ENCODE data around the gene AOPEP.

AOPEP gene

GRCh38 chr9:94685359-94685758 lies 41.1 kb upstream of the AOPEP start:
- DNase-seq (ENCODE audit: low spot score) = no peak
- TF ChIP-seq CTCF (IDR thresholded peaks at IDR 0.05) = no peak
- Histone ChIP-seq H3K4me3 (no peak overlapping the region), H3K27ac (no peak overlapping the region)

GRCh38 chr9:94687451-94687850 lies 39.0 kb upstream of the AOPEP start:
- no peak for TF ChIP-seq CTCF (IDR thresholded peaks at IDR 0.05)
- DNase-seq (ENCODE audit: low spot score) = no peak
- Histone ChIP-seq H3K4me3 (no peak overlapping the region), H3K27ac (no peak overlapping the region)

GRCh38 chr9:94690344-94690743 lies 36.2 kb upstream of the AOPEP start:
- DNase-seq (ENCODE audit: low spot score) = peak; percentile 24
- no peak for TF ChIP-seq CTCF (IDR thresholded peaks at IDR 0.05)
- Histone ChIP-seq H3K4me3 (no peak overlapping the region), H3K27ac (no peak overlapping the region)

GRCh38 chr9:94692601-94693000 lies 33.9 kb upstream of the AOPEP start:
- Histone ChIP-seq H3K27ac (no peak overlapping the region), H3K4me3 (no peak overlapping the region)
- TF ChIP-seq CTCF (IDR thresholded peaks at IDR 0.05) = no peak
- no peak for DNase-seq (ENCODE audit: low spot score)

- H3K27ac ChIP-seq = no peak overlapping the region
- DNase-seq (ENCODE audit: low spot score) = no peak
- H3K4me3 ChIP-seq = no peak overlapping the region
- TF ChIP-seq CTCF (IDR thresholded peaks at IDR 0.05) = no peak
Observed at GRCh38 chr9:94693485-94694204, 32.9 kb upstream of the AOPEP start.

GRCh38 chr9:94696545-94696944 lies 30.0 kb upstream of the AOPEP start:
- no peak for DNase-seq (ENCODE audit: low spot score)
- Histone ChIP-seq H3K4me3 (no peak overlapping the region), H3K27ac (no peak overlapping the region)
- TF ChIP-seq CTCF (IDR thresholded peaks at IDR 0.05) = no peak

- no peak overlapping the region for H3K4me3 ChIP-seq
- DNase-seq (ENCODE audit: low spot score) = no peak
- TF ChIP-seq CTCF (IDR thresholded peaks at IDR 0.05) = no peak
- no peak overlapping the region for H3K27ac ChIP-seq
Observed at GRCh38 chr9:94697972-94698581, 28.4 kb upstream of the AOPEP start.

Measured in coronary artery (tissue), 2 donors.